Measurements from ENCODE around the gene MUC22. TPM values are rescaled to one million over a fixed set of nuclear protein-coding genes. Genes with fewer than 3 reads are reported as not detected.
"Not testable (repeated sequence)": the region's sequence is repeated elsewhere in the genome, so short reads cannot be mapped to it uniquely, and the experiment has no call there.

Gene MUC22
- total RNA-seq, 3 donors from 2014 or later (not counting 1 experiment from before 2014, with no cell fraction given): not detected

GRCh38 chr6:31021705-31022531, 11.6 kb downstream of the MUC22 start:
- intact Hi-C loops (cut with micrococcal nuclease); ATAC-seq; H3K9me3 Mint-ChIP-seq; H3K4me1 Mint-ChIP-seq; H3K4me3 Mint-ChIP-seq; H3K27me3 ChIP-seq (ENCODE audit: control insufficient read depth, insufficient read depth, low read length); H3K9me3 ChIP-seq (ENCODE audit: control insufficient read depth, insufficient read depth, low read length); H3K4me1 ChIP-seq (ENCODE audit: control insufficient read depth, insufficient read depth, low read length); DNase-seq; H3K27ac Mint-ChIP-seq; H3K27ac ChIP-seq (ENCODE audit: low read length); H3K36me3 Mint-ChIP-seq; H3K4me3 ChIP-seq (ENCODE audit: low read length); H3K36me3 ChIP-seq (ENCODE audit: control insufficient read depth, insufficient read depth, low read length): not testable (repeated sequence)
- 90% methylated on average over 13 of the region's 15 CpGs for WGBS (ENCODE audit: insufficient coverage)
- H3K27me3 Mint-ChIP-seq (ENCODE audit: low read depth in 2 of 2): peaks cover 18 to 49% of the 10 kb centered on the region in 2 donors

DNA sequence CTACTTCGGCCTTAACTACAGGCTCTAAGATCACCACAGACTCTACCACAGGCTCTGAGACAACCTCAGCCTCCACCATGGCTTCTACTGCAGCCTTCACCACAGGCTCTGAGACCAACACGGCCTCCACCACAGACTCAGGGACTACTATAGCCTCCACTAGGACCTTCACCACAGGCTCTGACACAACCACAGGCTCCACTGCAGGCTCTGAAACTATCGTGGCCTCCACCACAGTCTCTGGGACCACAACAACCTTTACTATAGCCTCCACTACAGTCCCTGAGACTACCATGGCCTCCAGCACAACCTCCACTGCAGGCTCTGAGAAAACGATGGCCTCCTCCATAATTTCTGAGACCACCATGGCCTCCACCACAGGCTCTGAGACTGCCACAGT, 15.3 kb downstream of the MUC22 start:
- Histone ChIP-seq H3K27ac (ENCODE audit: low read length) (no peak overlapping the region), H3K27me3 (ENCODE audit: control insufficient read depth, insufficient read depth, low read length) (no peaks in the 10 kb centered on the region), H3K4me1 (ENCODE audit: control insufficient read depth, insufficient read depth, low read length) (no peaks in the 10 kb centered on the region), H3K4me3 (ENCODE audit: low read length) (no peak overlapping the region), H3K36me3 (ENCODE audit: control insufficient read depth, insufficient read depth, low read length) (no peaks in the 10 kb centered on the region), H3K9me3 (ENCODE audit: control insufficient read depth, insufficient read depth, low read length) (no peaks in the 10 kb centered on the region)
- ATAC-seq: no peak
- Mint-ChIP-seq H3K27ac (no peak overlapping the region), H3K4me1 (peaks cover 0 to 5% of the 10 kb centered on the region in 2 donors), H3K4me3 (no peak overlapping the region), H3K36me3 (no peaks in the 10 kb centered on the region), H3K27me3 (ENCODE audit: low read depth in 2 of 2) (peaks cover 25 to 59% of the 10 kb centered on the region in 2 donors), H3K9me3 (no peaks in the 10 kb centered on the region)
- no peak for DNase-seq
- intact Hi-C loops (cut with micrococcal nuclease): no loop called here
- TF ChIP-seq CTCF (IDR thresholded peaks at IDR 0.05): no peak
- 67% methylated on average over 4 of the region's 4 CpGs for WGBS (ENCODE audit: insufficient coverage)

DNA sequence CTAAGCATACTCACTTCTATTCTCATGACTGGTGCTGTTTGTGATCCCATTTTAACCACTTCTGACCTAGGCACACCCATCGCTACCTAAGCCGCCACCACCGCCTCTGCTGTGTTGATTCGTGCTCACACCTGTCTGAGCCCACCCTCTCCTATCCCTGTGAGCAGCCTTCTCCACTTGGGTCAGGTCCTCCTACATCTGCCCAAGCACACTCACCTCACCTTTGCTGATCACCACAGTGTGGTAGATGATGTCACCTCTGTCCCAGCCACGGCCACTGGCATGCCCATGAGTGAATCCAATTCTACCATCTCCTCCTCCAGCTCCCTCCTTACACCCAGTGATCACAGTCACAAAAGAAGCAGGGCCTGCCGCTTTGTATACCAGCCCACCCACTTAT, 20.8 kb downstream of the MUC22 start:
- H3K36me3 Mint-ChIP-seq: no peaks in the 10 kb centered on the region
- no peak overlapping the region for H3K27ac Mint-ChIP-seq
- intact Hi-C loops (cut with micrococcal nuclease): no loop called here
- ATAC-seq (no peak), DNase-seq (no peak)
- no peaks in the 10 kb centered on the region for H3K4me1 Mint-ChIP-seq
- H3K27me3 ChIP-seq (ENCODE audit: control insufficient read depth, insufficient read depth, low read length): no peaks in the 10 kb centered on the region
- WGBS (ENCODE audit: insufficient coverage): 87% methylated on average over 6 of the region's 6 CpGs
- H3K36me3 ChIP-seq (ENCODE audit: control insufficient read depth, insufficient read depth, low read length): no peaks in the 10 kb centered on the region
- no peak overlapping the region for H3K4me3 ChIP-seq (ENCODE audit: low read length)
- H3K27me3 Mint-ChIP-seq (ENCODE audit: low read depth in 2 of 2): peaks cover 44 to 62% of the 10 kb centered on the region in 2 donors
- TF ChIP-seq CTCF (IDR thresholded peaks at IDR 0.05): no peak
- no peak overlapping the region for H3K27ac ChIP-seq (ENCODE audit: low read length)
- no peak overlapping the region for H3K4me3 Mint-ChIP-seq
- H3K4me1 ChIP-seq (ENCODE audit: control insufficient read depth, insufficient read depth, low read length): no peaks in the 10 kb centered on the region
- H3K9me3 ChIP-seq (ENCODE audit: control insufficient read depth, insufficient read depth, low read length): no peaks in the 10 kb centered on the region
- no peaks in the 10 kb centered on the region for H3K9me3 Mint-ChIP-seq

GRCh38 chr6:31033075-31033474, 22.8 kb downstream of the MUC22 start:
- intact Hi-C loops (cut with micrococcal nuclease): no loop called here
- Histone ChIP-seq H3K27me3 (ENCODE audit: control insufficient read depth, insufficient read depth, low read length) (peaks cover 3% of the 10 kb centered on the region), H3K27ac (ENCODE audit: low read length) (no peak overlapping the region), H3K4me1 (ENCODE audit: control insufficient read depth, insufficient read depth, low read length) (no peaks in the 10 kb centered on the region), H3K9me3 (ENCODE audit: control insufficient read depth, insufficient read depth, low read length) (no peaks in the 10 kb centered on the region), H3K36me3 (ENCODE audit: control insufficient read depth, insufficient read depth, low read length) (no peaks in the 10 kb centered on the region), H3K4me3 (ENCODE audit: low read length) (no peak overlapping the region)
- DNase-seq (no peak), ATAC-seq (no peak)
- no peaks in the 10 kb centered on the region for H3K4me1 Mint-ChIP-seq
- no peaks in the 10 kb centered on the region for H3K9me3 Mint-ChIP-seq
- TF ChIP-seq CTCF (IDR thresholded peaks at IDR 0.05): no peak
- H3K27ac Mint-ChIP-seq: no peak overlapping the region
- no peaks in the 10 kb centered on the region for H3K36me3 Mint-ChIP-seq
- WGBS (ENCODE audit: insufficient coverage): 74% methylated on average over 4 of the region's 4 CpGs
- peaks cover 38 to 56% of the 10 kb centered on the region in 2 donors for H3K27me3 Mint-ChIP-seq (ENCODE audit: low read depth in 2 of 2)
- no peak overlapping the region for H3K4me3 Mint-ChIP-seq

All from natural killer cell (primary cell).